HFF-Myc (cell line): ENCODE results near the gene LRP1-AS.

Source experiments
- DNase-seq: peaks from one replicate; pipeline ENCODE4 v3.0.0-alpha.2; 2011; ENCODE audit warnings: low read depth; ENCODE audit errors: extremely low read depth
- H3K4me3 ChIP-seq: replicated peaks from 2 replicates; pipeline ENCODE4 v1.5.1; 2011; ENCODE audit warnings: low read depth, mild to moderate bottlenecking, control low read depth, low read length
- CTCF ChIP-seq: IDR thresholded peaks from 2 replicates; pipeline ENCODE4 v1.5.1; 2012; ENCODE audit warnings: mild to moderate bottlenecking, low read depth, low read length, control low read depth; ENCODE audit errors: missing control alignments

Gene LRP1-AS

GRCh38 chr12:57146961-57147944, at the start of gene LRP1-AS:
TSS of gene LRP1-AS (minus strand) at chr12:57147619.
- no peak for TF ChIP-seq CTCF
- no peak within 1 kb of the TSS for H3K4me3 ChIP-seq
- no peak for DNase-seq

GRCh38 chr12:57196956-57197355, 49.5 kb upstream of the LRP1-AS start:
- TF ChIP-seq CTCF: no peak
- no peak overlapping the region for H3K4me3 ChIP-seq
- DNase-seq: no peak

GRCh38 chr12:57196439-57196838, 49.0 kb upstream of the LRP1-AS start:
- DNase-seq: no peak
- no peak overlapping the region for H3K4me3 ChIP-seq
- no peak for TF ChIP-seq CTCF

GRCh38 chr12:57195611-57196371, 48.4 kb upstream of the LRP1-AS start:
- no peak for TF ChIP-seq CTCF
- DNase-seq: no peak
- no peak overlapping the region for H3K4me3 ChIP-seq

- no peak for TF ChIP-seq CTCF
- no peak for DNase-seq
- H3K4me3 ChIP-seq: no peak overlapping the region
These were observed 47.8 kb upstream of the LRP1-AS start for GRCh38 chr12:57195186-57195585.

- H3K4me3 ChIP-seq: no peak overlapping the region
- no peak for TF ChIP-seq CTCF
- DNase-seq: no peak
These were observed 46.8 kb upstream of the LRP1-AS start for GRCh38 chr12:57194253-57194652.
